Endometrium (tissue), 2 donors: ENCODE measurements around the gene HCFC1R1.
"Not testable (repeated sequence)": the region's sequence is repeated elsewhere in the genome, so short reads cannot be mapped to it uniquely, and the experiment has no call there.

Experiments used
- FAIRE-seq: peaks from 2 replicates; lab custom pipeline; 2012; peaks lifted over from hg19 to GRCh38; lab: Jason Lieb, UNC
- donor health status: control.
- donor health status: control.

Gene HCFC1R1, protein sequence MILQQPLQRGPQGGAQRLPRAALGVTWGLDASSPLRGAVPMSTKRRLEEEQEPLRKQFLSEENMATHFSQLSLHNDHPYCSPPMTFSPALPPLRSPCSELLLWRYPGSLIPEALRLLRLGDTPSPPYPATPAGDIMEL

DNA sequence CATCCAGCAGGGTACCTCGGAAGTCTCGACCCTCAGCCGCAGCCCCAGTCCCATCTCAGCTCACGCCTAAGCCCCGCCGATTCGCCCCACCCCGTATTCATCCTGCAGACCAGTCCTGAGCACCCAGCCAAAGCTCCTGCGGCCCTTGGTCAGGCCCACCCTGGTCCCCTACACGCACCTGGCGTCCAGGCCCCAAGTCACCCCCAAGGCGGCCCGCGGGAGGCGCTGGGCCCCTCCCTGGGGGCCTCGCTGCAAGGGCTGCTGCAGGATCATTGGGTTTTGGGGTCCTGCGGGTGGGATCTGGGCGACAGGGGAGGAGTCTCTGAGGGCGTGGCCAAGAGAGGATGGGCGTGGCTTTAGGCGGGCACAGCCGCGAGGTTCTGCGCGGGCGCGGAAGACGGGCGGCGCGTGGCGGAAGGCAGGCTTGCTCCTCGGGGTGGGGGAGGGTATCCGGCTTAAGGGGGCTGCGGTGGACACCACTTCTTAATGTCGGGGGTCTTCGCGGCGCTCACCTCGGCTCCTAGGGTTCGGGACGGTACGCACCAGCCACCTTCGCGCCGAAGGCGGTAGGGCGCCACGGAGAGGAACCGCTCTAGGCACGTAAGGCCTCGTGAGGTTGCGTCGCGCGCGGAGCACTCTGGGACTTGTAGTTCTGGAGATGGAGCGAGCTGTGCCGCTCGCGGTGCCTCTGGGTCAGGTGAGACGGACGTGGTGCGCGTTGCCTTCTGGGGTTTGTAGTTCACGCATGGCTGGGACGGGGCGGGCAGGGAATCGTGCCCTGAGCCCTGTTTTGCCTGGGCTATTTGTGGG, at the start of gene HCFC1R1, which contains the start of gene THOC6:
TSS of gene HCFC1R1 (minus strand) at position 274 of the 810 bp plus-strand sequence. CDS start at position 273, 1 bp downstream.
TSS of gene THOC6 (plus strand) at position 367 of the 810 bp plus-strand sequence. CDS start at position 659, 292 bp downstream.
- no peak for FAIRE-seq

GRCh38 chr16:3073448-3073847, 49.7 kb upstream of the HCFC1R1 start:
- no peak for FAIRE-seq

DNA sequence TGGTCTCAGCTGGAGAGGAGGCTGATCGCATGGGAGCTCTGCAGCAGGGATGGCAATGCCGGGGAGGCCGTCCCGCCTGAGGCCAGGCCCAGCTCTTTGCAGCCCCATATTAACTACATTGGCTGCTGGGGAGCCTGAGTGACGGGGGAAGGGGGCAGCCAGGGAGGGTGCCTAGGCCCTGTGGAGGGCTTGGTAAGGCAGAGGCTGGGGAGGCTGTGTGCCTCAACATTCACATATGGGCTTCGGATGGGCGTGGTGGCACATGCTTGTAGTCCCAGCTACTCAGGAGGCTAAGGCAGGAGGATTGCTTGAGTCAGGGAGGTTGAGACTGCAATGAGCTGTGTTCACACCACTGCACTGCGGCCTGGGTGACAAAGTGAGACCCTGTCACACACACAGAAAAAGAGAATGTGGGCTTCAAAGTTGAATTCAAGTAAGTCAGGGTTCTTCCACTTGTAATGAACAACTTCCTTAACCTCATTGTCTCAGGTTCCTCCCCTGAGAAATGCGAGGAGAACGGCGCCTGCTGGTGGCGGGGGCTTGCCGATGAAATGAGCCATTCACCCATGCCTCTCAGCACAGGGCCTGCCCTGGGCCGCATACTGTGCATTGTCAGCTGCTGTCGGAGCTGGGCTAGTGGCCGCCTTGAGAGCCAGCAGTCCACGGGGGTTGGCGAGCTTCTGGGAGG, 49.0 kb upstream of the HCFC1R1 start:
- FAIRE-seq = not testable (repeated sequence)

DNA sequence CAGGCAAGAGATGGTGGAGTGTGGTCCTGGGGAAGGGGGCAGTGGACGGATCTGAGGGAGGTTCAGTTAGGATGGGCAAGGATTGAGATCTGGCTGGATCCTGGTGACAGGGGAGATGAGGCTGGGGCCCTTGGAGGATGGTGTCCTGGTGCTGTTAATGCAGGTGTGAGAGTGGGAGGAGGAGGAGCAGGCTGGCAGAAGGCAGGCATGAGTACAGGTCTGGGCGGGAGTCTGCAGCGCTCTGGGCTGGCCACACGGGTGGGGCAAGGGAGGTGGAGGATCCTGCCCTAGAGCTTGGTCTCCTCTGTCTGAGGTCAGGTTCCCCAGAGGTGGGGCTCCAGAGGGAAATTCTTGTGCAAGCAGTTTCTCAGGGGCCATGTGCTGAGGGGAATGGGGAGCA, 48.4 kb upstream of the HCFC1R1 start:
- not testable (repeated sequence) for FAIRE-seq

DNA sequence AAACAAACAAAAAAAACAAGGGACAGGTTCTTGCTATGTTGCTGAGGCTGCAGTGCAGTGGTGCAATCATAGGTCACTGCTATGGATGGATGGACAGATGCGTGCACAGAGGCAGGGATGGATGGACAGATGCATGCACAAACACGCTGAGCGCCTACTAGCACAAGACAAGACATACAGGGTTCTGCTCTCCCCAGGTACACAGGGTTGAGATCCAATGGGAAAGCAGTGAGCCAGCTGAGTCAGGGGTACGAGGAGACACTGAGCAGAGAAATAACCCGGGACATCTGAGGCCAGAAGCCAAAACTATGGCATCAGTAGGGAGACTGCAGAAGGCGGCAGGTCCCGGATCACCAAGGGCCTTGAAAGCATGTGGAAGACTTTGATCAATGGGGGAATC, 47.9 kb upstream of the HCFC1R1 start:
- no peak for FAIRE-seq

DNA sequence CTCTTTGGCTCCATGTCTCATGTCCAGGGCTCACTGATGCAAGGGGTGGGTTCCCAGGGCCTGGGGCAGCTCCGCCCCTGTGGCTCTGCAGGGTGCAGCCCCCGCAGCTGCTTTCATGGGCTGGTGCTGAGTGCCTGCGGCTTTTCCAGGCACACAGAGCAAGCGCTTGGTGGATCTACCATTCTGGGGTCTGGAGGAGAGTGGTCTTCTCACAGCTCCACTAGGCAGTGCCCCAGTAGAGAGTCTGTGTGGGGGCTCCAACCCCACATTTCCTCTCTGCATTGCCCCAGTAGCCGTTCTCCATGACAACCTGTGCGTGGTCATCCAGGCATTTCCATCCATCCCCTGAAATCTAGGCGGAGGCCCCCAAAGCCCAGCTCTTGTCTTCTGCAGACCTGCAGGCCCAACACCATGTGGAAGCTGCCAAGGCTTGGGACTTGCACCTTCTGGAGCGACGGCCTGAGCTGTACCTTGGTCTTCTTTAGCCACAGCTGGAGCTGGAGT, 46.9 kb upstream of the HCFC1R1 start:
- no peak for FAIRE-seq

DNA sequence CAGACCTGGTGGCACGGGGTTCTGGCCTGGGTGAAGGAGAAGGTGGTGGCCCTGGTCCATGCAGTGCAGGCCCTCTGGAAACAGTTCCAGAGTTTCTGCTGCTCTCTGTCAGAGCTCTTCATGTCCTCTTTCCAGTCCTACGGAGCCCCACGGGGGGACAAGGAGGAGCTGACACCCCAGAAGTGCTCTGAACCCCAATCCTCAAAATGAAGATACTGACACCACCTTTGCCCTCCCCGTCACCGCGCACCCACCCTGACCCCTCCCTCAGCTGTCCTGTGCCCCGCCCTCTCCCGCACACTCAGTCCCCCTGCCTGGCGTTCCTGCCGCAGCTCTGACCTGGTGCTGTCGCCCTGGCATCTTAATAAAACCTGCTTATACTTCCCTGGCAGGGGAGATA, 45.4 kb upstream of the HCFC1R1 start:
- FAIRE-seq = not testable (repeated sequence)

- FAIRE-seq = no peak
Observed at GRCh38 chr16:3068487-3068886, 44.7 kb upstream of the HCFC1R1 start.

GRCh38 chr16:3066440-3066748, 42.7 kb upstream of the HCFC1R1 start:
- FAIRE-seq = no peak

- FAIRE-seq = no peak
Observed at GRCh38 chr16:3065742-3066439, 42.1 kb upstream of the HCFC1R1 start.

DNA sequence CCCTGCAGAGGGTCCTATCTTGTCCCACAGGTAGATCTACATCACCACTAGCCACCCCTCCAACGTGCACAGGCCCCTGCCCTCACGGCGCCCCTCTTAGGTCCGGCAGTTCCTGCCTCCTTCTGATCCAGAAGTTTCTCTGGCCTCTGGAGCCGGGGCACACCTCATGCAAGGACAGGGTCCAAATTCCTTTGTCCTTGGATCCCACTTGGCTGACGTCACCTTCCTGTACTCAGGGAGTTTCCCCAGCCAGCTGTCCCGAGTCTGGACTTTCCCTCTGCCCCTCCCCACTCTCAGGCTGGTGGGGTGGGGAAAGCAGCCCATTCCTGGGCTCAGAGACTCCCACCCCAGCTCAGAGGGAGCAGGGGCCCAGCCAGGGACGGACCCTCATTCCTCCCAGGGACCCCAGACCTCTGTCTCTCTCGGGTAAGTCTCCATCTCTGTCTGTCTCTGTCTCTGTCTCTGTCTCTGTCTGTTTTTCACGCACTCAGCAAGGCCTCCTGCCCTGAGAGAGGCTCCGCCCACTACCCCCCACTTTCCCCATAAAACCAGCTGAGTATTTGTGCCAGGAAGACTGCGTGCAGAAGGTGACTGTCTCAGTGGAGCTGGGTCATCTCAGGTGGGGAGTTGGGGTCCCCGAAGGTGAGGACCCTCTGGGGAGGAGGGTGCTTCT, 41.5 kb upstream of the HCFC1R1 start, which contains the start of gene IL32:
TSS of gene IL32 (plus strand) at position 572 of the 673 bp plus-strand sequence. CDS start 172 bp downstream, outside the sequence.
- no peak for FAIRE-seq

GRCh38 chr16:3063625-3064386, 40.1 kb upstream of the HCFC1R1 start:
- no peak for FAIRE-seq

GRCh38 chr16:3062553-3062952, 38.8 kb upstream of the HCFC1R1 start:
- no peak for FAIRE-seq

GRCh38 chr16:3060339-3061127, 36.8 kb upstream of the HCFC1R1 start:
- FAIRE-seq = no peak

DNA sequence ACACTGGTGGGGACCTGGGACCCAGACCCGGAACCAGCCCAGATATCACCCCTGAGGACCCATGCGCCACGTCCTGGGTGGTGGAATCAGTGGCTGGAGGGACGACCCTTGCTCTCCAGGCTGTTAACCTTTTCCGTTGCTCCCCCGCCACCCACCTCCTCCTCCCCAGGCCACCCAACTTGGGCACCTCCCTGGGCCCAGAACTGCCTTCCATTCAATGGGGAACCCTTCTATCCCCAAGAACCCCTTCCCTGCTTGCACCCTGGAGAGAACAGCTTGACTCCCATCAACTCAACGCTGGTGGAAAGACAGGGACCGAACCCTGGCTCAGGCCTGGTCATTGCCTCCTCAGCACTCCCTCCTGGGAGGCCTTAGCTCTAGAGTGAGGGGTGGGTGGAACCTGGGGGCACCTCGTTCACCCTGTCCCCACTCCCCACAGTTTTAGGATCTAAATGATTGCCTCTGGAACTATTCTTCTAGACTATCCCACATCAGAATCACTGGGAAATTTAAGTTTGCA, 36.0 kb upstream of the HCFC1R1 start:
- no peak for FAIRE-seq

- no peak for FAIRE-seq
Observed at GRCh38 chr16:3059041-3059722, 35.4 kb upstream of the HCFC1R1 start.

- no peak for FAIRE-seq
Observed at GRCh38 chr16:3058139-3059030, 34.6 kb upstream of the HCFC1R1 start.
